DMS 273 treated with DMSO at 0.1 percent for 48 hours (cell line): ENCODE data around the gene TAC1.
"Not testable (repeated sequence)": the region's sequence is repeated elsewhere in the genome, so short reads cannot be mapped to it uniquely, and the experiment has no call there.

Source experiments
- DNase-seq: peaks from one replicate; lab custom pipeline; 2025; lab: John Stamatoyannopoulos, UW

The TAC1 gene

GRCh38 chr7:97731736-97732564 lies at the start of gene TAC1:
Gene TAC1, plus strand, starts transcription at chr7:97732086. Its CDS starts 527 bp downstream, at chr7:97732613.
- no peak for DNase-seq

GRCh38 chr7:97685952-97686351 lies 45.9 kb upstream of the TAC1 start:
- no peak for DNase-seq

- DNase-seq, result no peak
Observed at GRCh38 chr7:97693586-97693985, 38.3 kb upstream of the TAC1 start.

GRCh38 chr7:97694355-97694754 lies 37.5 kb upstream of the TAC1 start:
- no peak for DNase-seq

GRCh38 chr7:97697396-97697795 lies 34.5 kb upstream of the TAC1 start:
- DNase-seq, result no peak

GRCh38 chr7:97722386-97722785 lies 9.5 kb upstream of the TAC1 start:
- DNase-seq, result no peak

- DNase-seq, result no peak
Observed at GRCh38 chr7:97732565-97733275, 834 bp downstream of the TAC1 start.

- no peak for DNase-seq
Observed at GRCh38 chr7:97733276-97734161, 1.6 kb downstream of the TAC1 start.

GRCh38 chr7:97734255-97734654 lies 2.4 kb downstream of the TAC1 start:
- DNase-seq, result no peak

- no peak for DNase-seq
Observed at GRCh38 chr7:97735075-97735474, 3.2 kb downstream of the TAC1 start.

GRCh38 chr7:97748482-97748881 lies 16.6 kb downstream of the TAC1 start:
- DNase-seq, result no peak

- no peak for DNase-seq
Observed at GRCh38 chr7:97751566-97751965, 19.7 kb downstream of the TAC1 start.

GRCh38 chr7:97752215-97752614 lies 20.3 kb downstream of the TAC1 start:
- DNase-seq, result no peak

GRCh38 chr7:97757824-97758223 lies 25.9 kb downstream of the TAC1 start:
- no peak for DNase-seq

- no peak for DNase-seq
Observed at GRCh38 chr7:97770850-97771249, 39.0 kb downstream of the TAC1 start.

- DNase-seq, result no peak
Observed at GRCh38 chr7:97771576-97771975, 39.7 kb downstream of the TAC1 start.

- no peak for DNase-seq
Observed at GRCh38 chr7:97772045-97772901, 40.4 kb downstream of the TAC1 start.

- DNase-seq, result not testable (repeated sequence)
Observed at GRCh38 chr7:97786398-97786797, 54.5 kb downstream of the TAC1 start.
